ENCODE measurements around the gene ATP8A2. TPM values are rescaled to one million over a fixed set of nuclear protein-coding genes. Genes with fewer than 3 reads are reported as not detected.

Gene ATP8A2
- total RNA-seq, 2 donors from 2014 or later = 0.41 to 1.6 TPM

DNA sequence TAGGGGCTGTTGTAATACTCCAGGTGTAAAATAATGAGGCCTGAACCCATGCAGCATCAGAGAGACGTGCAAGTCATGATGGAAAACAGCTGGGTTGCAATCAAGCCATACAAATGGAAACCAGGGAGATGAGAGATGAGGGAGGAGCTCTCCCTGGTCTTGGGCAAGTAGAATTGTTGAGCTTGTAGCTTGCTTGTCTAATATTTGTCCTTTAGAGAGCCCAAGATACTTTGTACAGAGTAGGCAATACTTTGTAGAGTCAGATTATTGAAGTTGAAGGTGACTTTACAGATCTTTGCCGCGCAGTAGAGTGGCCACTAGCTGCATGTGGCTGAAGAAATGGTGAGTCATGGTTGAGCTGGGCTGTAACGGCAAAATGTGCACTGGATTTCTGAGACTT lies 8.3 kb downstream of the ATP8A2 start:
- Histone ChIP-seq H3K27me3 (replicated peaks; ENCODE audit: insufficient read depth) (no peaks in the 10 kb centered on the region), H3K4me1 (ENCODE audit: control insufficient read depth in 1 of 2, low read depth in 2 of 2) (no peaks in the 10 kb centered on the region), H3K4me3 (no peak overlapping the region), H3K27ac (no peak overlapping the region), H3K9me3 (no peaks in the 10 kb centered on the region), H3K36me3 (no peaks in the 10 kb centered on the region)
- TF ChIP-seq, protein P1, sequence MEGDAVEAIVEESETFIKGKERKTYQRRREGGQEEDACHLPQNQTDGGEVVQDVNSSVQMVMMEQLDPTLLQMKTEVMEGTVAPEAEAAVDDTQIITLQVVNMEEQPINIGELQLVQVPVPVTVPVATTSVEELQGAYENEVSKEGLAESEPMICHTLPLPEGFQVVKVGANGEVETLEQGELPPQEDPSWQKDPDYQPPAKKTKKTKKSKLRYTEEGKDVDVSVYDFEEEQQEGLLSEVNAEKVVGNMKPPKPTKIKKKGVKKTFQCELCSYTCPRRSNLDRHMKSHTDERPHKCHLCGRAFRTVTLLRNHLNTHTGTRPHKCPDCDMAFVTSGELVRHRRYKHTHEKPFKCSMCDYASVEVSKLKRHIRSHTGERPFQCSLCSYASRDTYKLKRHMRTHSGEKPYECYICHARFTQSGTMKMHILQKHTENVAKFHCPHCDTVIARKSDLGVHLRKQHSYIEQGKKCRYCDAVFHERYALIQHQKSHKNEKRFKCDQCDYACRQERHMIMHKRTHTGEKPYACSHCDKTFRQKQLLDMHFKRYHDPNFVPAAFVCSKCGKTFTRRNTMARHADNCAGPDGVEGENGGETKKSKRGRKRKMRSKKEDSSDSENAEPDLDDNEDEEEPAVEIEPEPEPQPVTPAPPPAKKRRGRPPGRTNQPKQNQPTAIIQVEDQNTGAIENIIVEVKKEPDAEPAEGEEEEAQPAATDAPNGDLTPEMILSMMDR (IDR thresholded peaks at IDR 0.05) = no peak
- ATAC-seq (ENCODE audit: insufficient number of reproducible peaks, low FRiP score, low read depth) = no peak
- DNase-seq (ENCODE audit: low spot score) = no peak

DNA sequence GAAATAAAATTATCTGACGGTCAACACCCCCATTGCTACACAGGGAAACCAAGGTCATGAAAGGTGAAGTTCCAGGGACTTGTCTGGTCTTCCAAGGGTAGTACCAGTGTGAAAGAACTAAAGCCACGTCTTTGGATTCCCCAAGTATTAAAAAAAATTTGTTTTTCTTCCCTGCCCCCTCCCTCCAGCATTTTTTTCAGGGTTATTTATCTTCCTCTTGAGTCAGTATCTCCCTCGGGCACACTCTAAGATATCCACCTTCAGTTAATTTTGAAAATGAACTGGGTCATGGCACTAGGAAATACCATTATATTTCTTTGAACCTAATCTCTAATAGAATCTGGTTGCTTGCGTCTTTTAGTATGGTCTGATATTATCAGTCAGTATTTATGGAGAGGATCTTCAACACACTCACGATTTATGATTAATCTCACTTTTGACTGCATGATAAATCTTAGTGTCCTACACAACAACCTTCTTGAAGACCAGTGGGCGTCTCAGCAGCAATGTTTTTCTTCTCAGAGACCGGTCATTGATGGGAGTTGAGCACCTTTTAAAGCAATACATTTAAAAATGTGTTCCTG lies 9.1 kb downstream of the ATP8A2 start:
- H3K4me1 ChIP-seq (ENCODE audit: control insufficient read depth in 1 of 2, low read depth in 2 of 2) = no peaks in the 10 kb centered on the region
- H3K9me3 ChIP-seq = no peaks in the 10 kb centered on the region
- H3K4me3 ChIP-seq = no peak overlapping the region
- DNase-seq (ENCODE audit: low spot score) (no peak), ATAC-seq (ENCODE audit: insufficient number of reproducible peaks, low FRiP score, low read depth) (no peak)
- no peaks in the 10 kb centered on the region for H3K36me3 ChIP-seq
- no peaks in the 10 kb centered on the region for H3K27me3 ChIP-seq (replicated peaks; ENCODE audit: insufficient read depth)
- H3K27ac ChIP-seq = no peak overlapping the region
- TF ChIP-seq, protein P1 (IDR thresholded peaks at IDR 0.05) = no peak

GRCh38 chr13:25384758-25385410 lies 13.1 kb downstream of the ATP8A2 start:
- Histone ChIP-seq H3K4me1 (ENCODE audit: control insufficient read depth in 1 of 2, low read depth in 2 of 2) (no peaks in the 10 kb centered on the region), H3K27me3 (replicated peaks; ENCODE audit: insufficient read depth) (no peaks in the 10 kb centered on the region), H3K27ac (no peak overlapping the region), H3K4me3 (no peak overlapping the region), H3K9me3 (no peaks in the 10 kb centered on the region), H3K36me3 (no peaks in the 10 kb centered on the region)
- TF ChIP-seq, protein P1 (IDR thresholded peaks at IDR 0.05) = no peak
- DNase-seq (ENCODE audit: low spot score) = no peak
- no peak for ATAC-seq (ENCODE audit: insufficient number of reproducible peaks, low FRiP score, low read depth)

- no peak overlapping the region for H3K27ac ChIP-seq
- H3K4me1 ChIP-seq (ENCODE audit: control insufficient read depth in 1 of 2, low read depth in 2 of 2) = no peaks in the 10 kb centered on the region
- H3K4me3 ChIP-seq = no peak overlapping the region
- H3K9me3 ChIP-seq = no peaks in the 10 kb centered on the region
- ATAC-seq (ENCODE audit: insufficient number of reproducible peaks, low FRiP score, low read depth) (no peak), DNase-seq (ENCODE audit: low spot score) (no peak)
- no peaks in the 10 kb centered on the region for H3K36me3 ChIP-seq
- TF ChIP-seq, protein P1 (IDR thresholded peaks at IDR 0.05) = no peak
- H3K27me3 ChIP-seq (replicated peaks; ENCODE audit: insufficient read depth) = no peaks in the 10 kb centered on the region
Observed at GRCh38 chr13:25391932-25392331, 20.2 kb downstream of the ATP8A2 start.

DNA sequence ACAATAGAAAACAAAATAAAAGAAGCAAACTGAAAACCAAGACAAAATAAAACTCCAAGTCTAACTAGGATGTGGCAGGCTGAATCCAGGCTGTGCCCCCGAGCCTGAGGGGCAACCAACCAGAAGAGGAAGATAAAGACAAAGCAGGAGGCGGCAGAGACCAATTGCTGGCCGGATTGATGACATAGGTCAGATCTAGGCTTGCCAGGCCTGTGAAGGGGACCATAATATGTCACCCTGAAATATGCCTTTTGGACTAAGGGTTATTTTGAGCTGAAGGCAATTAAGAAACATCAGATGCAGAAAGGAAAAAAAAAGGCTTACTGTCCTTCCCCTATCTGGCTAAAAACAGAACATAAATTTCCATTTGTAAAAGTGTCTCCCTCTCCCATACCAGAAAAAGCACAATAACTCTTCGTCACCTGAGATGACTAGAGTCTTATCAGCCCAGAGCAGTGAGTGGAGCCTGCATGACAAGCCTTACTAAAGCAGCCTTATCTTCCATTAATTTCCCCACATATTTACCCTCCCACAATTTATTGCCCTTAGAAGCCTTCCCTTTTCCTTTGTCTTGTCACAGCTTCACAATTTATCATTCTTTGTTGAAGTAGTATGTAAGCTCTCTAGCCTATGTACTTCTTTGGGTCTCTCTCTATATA lies 22.8 kb downstream of the ATP8A2 start:
- DNase-seq (ENCODE audit: low spot score) (no peak), ATAC-seq (ENCODE audit: insufficient number of reproducible peaks, low FRiP score, low read depth) (no peak)
- Histone ChIP-seq H3K4me3 (no peak overlapping the region), H3K36me3 (no peaks in the 10 kb centered on the region), H3K27ac (no peak overlapping the region), H3K9me3 (no peaks in the 10 kb centered on the region), H3K4me1 (ENCODE audit: control insufficient read depth in 1 of 2, low read depth in 2 of 2) (no peaks in the 10 kb centered on the region), H3K27me3 (replicated peaks; ENCODE audit: insufficient read depth) (no peaks in the 10 kb centered on the region)
- TF ChIP-seq, protein P1 (IDR thresholded peaks at IDR 0.05) = no peak
